Spleen (tissue), 11 donors: Measurements from ENCODE around the gene ZC4H2. TPM values are rescaled to one million over a fixed set of nuclear protein-coding genes. Genes with fewer than 3 reads are reported as not detected.
A peak's percentile ranks its signal among the peaks of the same experiment; 100 is the strongest.

Experiments used
- DNase-seq: peaks from one replicate; pipeline ENCODE4 v3.0.0-alpha.2; 2020
- H3K27ac ChIP-seq, 8 donors: fragments of 200-600 bp; sonication (generic) in 7 of 8; 1 replicate in 4 of 8; 2 replicates in 4 of 8; pipeline versions ENCODE4 v1.5.0 to v1.8.0; 2016 to 2021; ENCODE audit warnings: inconsistent platforms in 4 of 8, mild to moderate bottlenecking in 4 of 8, moderate library complexity in 1 of 8
- H3K27me3 ChIP-seq, 7 donors: fragments of 200-600 bp; sonication (generic) in 6 of 7; replicated peaks in 1 of 7; 1 replicate in 4 of 7; 2 replicates in 3 of 7; pipeline versions ENCODE4 v1.5.0 to v1.8.0; 2016 to 2021; ENCODE audit warnings: inconsistent platforms in 3 of 7, mild to moderate bottlenecking in 1 of 7
- H3K36me3 ChIP-seq, 6 donors: fragments of 200-600 bp; sonication (generic) in 5 of 6; 1 replicate in 4 of 6; 2 replicates in 2 of 6; pipeline versions ENCODE4 v1.5.0 to v1.8.0; 2016 to 2021; ENCODE audit warnings: inconsistent platforms in 2 of 6
- H3K4me1 ChIP-seq, 6 donors: fragments of 200-600 bp; sonication (generic) in 5 of 6; 1 replicate in 3 of 6; 2 replicates in 3 of 6; pipeline versions ENCODE4 v1.5.0 to v1.8.0; 2016 to 2021; ENCODE audit warnings: inconsistent platforms in 3 of 6
- H3K4me3 ChIP-seq, 8 donors: fragments of 200-600 bp; sonication (generic) in 7 of 8; 1 replicate in 4 of 8; 2 replicates in 4 of 8; pipeline versions ENCODE4 v1.5.0 to v1.8.0; 2016 to 2021; ENCODE audit warnings: inconsistent platforms in 4 of 8, mild to moderate bottlenecking in 4 of 8, moderate library complexity in 2 of 8
- H3K9me3 ChIP-seq, 8 donors: fragments of 200-600 bp; sonication (generic) in 7 of 8; 1 replicate in 4 of 8; 2 replicates in 4 of 8; pipeline versions ENCODE4 v1.5.0 to v1.8.0; 2016 to 2021; ENCODE audit warnings: inconsistent platforms in 4 of 8
- CTCF ChIP-seq, 11 experiments: fragments of 200-600 bp in 7 of 11; fragments of 450-650 bp in 4 of 11; sonication (generic) in 4 of 11; IDR thresholded peaks in 8 of 11; conservative IDR thresholded peaks in 3 of 11; 1 replicate in 7 of 11; 2 replicates in 4 of 11; pipeline versions ENCODE4 v1.4.0 to v1.8.0; 2016 to 2021; ENCODE audit warnings: antibody characterized with exemption in 11 of 11, inconsistent platforms in 4 of 11, mild to moderate bottlenecking in 1 of 11
- POLR2A ChIP-seq, 3 donors: fragments of 450-650 bp; IDR thresholded peaks; one replicate each; pipeline ENCODE4 v1.5.1; 2017; ENCODE audit warnings: antibody characterized with exemption in 3 of 3, mild to moderate bottlenecking in 1 of 3
- POLR2AphosphoS5 ChIP-seq, 3 donors: sonication (generic); formaldehyde crosslinking; IDR thresholded peaks; one replicate each; pipeline ENCODE4 v1.5.1; 2017; ENCODE audit warnings: antibody characterized with exemption in 3 of 3
- WGBS, 5 donors: extraction: QIAGEN DNeasy Blood & Tissue Kit in 3 of 5; methylation state at CpG; one replicate each; pipeline versions ENCODE4 v1.1.5 to v1.1.7; 2013 to 2018; 5-methylcytosine and 5-hydroxymethylcytosine counted together
- intact Hi-C: fragments of 100-400 bp; cut with DNase I; formaldehyde crosslinking; loops from one replicate; pipeline ENCODE4 v1.15.0; 2023; ENCODE audit warnings: low total_unique reads
- polyA plus RNA-seq, 3 donors: library from polyadenylated mRNA; stranded (reverse); fragments of 200-250 nt; gene quantifications; one replicate each; pipeline ENCODE4 v1.2.1, GENCODE V29; 2013
- total RNA-seq, 7 donors: library from RNA; depleted of rRNA in 3 of 7; stranded (reverse); fragments of >200 nt in 3 of 7; fragmentation: NEBNext Ultra II Directional in 4 of 7; extraction: Animal tissue kit (Norgen Biotek cat#: 25700) in 4 of 7; gene quantifications; one replicate each; pipeline versions ENCODE4 v1.1.0 to v1.2.1, GENCODE V29; 2016 to 2021
- donor health status: healthy with polysubstance abuse.
- donor health status: DM: no; HTN: no; CAD: no; lungs with moderate emphysema.
- donor health status: DM: no; HTN: no; CAD: no.
- donor health status: Bipolar disorder and iron deficiency.
- donor health status: healthy.
- donor health status: DM: no; HTN: no; CAD: no.
- donor health status: DM: yes; HTN: yes; CAD: no.

Gene ZC4H2
- total and polyA plus RNA-seq, 10 donors: 4.2 to 16.9 (median 8.2) TPM

DNA sequence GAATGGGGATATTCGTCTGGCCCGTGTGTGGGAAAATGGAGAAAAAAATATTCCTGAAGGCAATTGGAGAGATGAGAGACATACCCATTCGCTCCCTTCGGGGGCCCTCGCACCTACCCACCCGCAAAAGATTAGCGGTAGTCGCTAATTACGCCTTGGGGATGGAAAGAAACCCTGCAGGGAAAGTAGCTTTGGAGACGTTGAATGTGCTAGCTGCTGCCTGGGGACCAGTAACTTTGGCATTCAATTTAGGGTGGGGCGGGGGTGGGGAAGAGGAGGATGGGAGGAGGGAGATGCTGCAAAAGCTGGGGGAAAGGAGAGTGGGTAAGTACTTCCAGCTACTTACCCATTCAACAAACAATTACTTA lies 407 bp upstream of the ZC4H2 start:
- intact Hi-C loops: no loop called here
- 2 to 37% (median 4%) methylated on average over 11 of the region's 11 CpGs for WGBS, 5 donors
- no peaks in the 10 kb centered on the region for H3K36me3 ChIP-seq
- peak overlapping the region; percentile 27 to 78 (median 54) for H3K4me3 ChIP-seq
- no peak for DNase-seq
- H3K9me3 ChIP-seq: no peaks in the 10 kb centered on the region
- no peaks in the 10 kb centered on the region for H3K27me3 ChIP-seq
- peak overlapping the region in 2 of 8 donors; percentile 43 to 66 for H3K27ac ChIP-seq
- TF ChIP-seq POLR2A (IDR thresholded peaks at IDR 0.05) (no peak), POLR2AphosphoS5 (IDR thresholded peaks at IDR 0.05) (no peak), CTCF (IDR thresholded peaks at IDR 0.05 in 8 of 11, conservative IDR thresholded peaks at IDR 0.05 in 3 of 11) (no peak)
- peaks cover 0 to 8% (median 2%) of the 10 kb centered on the region in 6 donors for H3K4me1 ChIP-seq

GRCh38 chrX:64975491-64975890 lies 759 bp downstream of the ZC4H2 start:
- H3K9me3 ChIP-seq: no peaks in the 10 kb centered on the region
- H3K36me3 ChIP-seq: no peaks in the 10 kb centered on the region
- peak; percentile 80 for DNase-seq
- peak overlapping the region; percentile 27 to 78 (median 54) for H3K4me3 ChIP-seq
- peaks cover 0 to 8% (median 2%) of the 10 kb centered on the region in 6 donors for H3K4me1 ChIP-seq
- TF ChIP-seq POLR2A (IDR thresholded peaks at IDR 0.05): no peak
- TF ChIP-seq CTCF (IDR thresholded peaks at IDR 0.05 in 8 of 11, conservative IDR thresholded peaks at IDR 0.05 in 3 of 11): no peak
- TF ChIP-seq POLR2AphosphoS5 (IDR thresholded peaks at IDR 0.05): peak in 2 of 3 donors; percentile 18 to 29
- WGBS, 5 donors: 0 to 40% (median 1%) methylated on average over 20 to 24 of the region's 24 CpGs
- intact Hi-C loops: no loop called here
- H3K27ac ChIP-seq: peak overlapping the region in 7 of 8 donors; percentile 7 to 66 (median 51)
- no peaks in the 10 kb centered on the region for H3K27me3 ChIP-seq

- TF ChIP-seq POLR2A (IDR thresholded peaks at IDR 0.05) (no peak), POLR2AphosphoS5 (IDR thresholded peaks at IDR 0.05) (no peak), CTCF (IDR thresholded peaks at IDR 0.05 in 8 of 11, conservative IDR thresholded peaks at IDR 0.05 in 3 of 11) (no peak)
- DNase-seq: no peak
- intact Hi-C loops: no loop called here
- Histone ChIP-seq H3K36me3 (peaks cover 0 to 11% (median 0%) of the 10 kb centered on the region in 6 donors), H3K4me1 (no peaks in the 10 kb centered on the region), H3K27me3 (no peaks in the 10 kb centered on the region), H3K9me3 (peaks cover 0 to 55% (median 42%) of the 10 kb centered on the region in 8 donors), H3K27ac (no peak overlapping the region), H3K4me3 (no peak overlapping the region)
- 64 to 100% (median 81%) methylated on average over 1 of the region's 1 CpG for WGBS, 5 donors
Measured at GRCh38 chrX:64925480-64925879, 50.8 kb downstream of the ZC4H2 start.

DNA sequence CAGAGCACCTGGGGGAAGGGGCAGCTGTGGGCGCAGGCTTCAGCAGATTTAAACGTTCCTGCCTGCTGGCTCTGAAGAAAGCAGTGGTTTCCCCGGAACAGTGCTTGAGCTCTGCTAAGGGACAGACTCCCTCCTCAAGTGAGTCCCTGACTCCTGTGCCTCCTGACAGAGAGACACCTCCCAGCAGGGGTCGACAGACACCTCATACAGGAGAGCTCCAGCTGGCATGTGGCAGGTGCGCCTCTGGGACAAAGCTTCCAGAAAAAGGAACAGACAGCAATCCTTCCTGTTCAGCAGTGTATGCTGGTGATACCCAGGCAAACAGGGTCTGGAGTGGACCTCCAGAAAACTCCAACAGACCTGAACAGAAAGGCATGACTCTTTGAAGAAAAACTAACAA lies 68.1 kb downstream of the ZC4H2 start:
- TF ChIP-seq POLR2AphosphoS5 (IDR thresholded peaks at IDR 0.05): no peak
- no peak for TF ChIP-seq CTCF (IDR thresholded peaks at IDR 0.05 in 8 of 11, conservative IDR thresholded peaks at IDR 0.05 in 3 of 11)
- TF ChIP-seq POLR2A (IDR thresholded peaks at IDR 0.05): no peak
- Histone ChIP-seq H3K27me3 (no peaks in the 10 kb centered on the region), H3K4me1 (no peaks in the 10 kb centered on the region), H3K36me3 (peaks cover 0 to 8% (median 0%) of the 10 kb centered on the region in 6 donors), H3K9me3 (peaks cover 0 to 25% (median 1%) of the 10 kb centered on the region in 8 donors), H3K27ac (no peak overlapping the region), H3K4me3 (no peak overlapping the region)
- DNase-seq: no peak
- WGBS, 5 donors: 78 to 90% (median 82%) methylated on average over 4 to 5 of the region's 5 CpGs
- intact Hi-C loops: no loop called here
